Cortex of kidney (tissue), 1 donor: ENCODE data around the gene PCDHGA1.

ENCODE experiments used
- DNase-seq: peaks from one replicate; lab custom pipeline; 2025; lab: John Stamatoyannopoulos, UW

The PCDHGA1 gene

DNA sequence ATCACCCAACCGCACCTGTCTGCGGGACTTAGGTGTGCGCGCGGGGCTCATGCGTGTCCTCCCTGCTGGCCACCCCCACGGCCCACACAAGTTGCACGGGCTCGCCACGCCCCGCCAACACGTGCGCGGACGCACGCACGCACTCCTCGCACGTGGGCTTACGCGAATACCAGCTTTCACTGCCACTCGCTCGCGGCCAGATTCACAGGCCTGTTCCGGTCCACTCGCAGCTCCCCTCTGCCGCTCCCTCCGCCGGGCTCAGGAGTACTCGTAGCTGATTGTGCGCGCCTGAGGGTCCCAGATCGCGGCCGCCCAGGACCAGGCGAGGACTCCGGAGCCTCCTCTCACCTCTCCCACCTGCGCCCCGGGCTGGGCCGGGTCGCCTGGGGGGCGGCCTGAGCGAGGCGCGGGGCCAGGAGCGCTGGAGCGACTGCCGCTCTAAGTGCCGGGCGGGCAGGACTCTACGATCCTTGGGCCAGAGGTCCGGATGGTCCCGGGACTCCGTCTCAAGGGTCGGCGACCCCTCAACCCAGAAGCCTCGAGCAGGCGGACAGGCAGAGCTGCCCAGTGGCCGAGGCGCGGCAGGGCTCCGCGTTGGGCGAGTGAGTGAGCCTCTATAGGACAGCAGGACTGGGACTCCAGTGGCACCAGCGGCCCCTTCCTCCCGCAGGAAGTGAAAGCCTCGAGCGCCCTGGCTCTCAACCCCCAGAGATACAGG is 162.0 kb downstream of the PCDHGA1 start:
- DNase-seq: no peak

DNA sequence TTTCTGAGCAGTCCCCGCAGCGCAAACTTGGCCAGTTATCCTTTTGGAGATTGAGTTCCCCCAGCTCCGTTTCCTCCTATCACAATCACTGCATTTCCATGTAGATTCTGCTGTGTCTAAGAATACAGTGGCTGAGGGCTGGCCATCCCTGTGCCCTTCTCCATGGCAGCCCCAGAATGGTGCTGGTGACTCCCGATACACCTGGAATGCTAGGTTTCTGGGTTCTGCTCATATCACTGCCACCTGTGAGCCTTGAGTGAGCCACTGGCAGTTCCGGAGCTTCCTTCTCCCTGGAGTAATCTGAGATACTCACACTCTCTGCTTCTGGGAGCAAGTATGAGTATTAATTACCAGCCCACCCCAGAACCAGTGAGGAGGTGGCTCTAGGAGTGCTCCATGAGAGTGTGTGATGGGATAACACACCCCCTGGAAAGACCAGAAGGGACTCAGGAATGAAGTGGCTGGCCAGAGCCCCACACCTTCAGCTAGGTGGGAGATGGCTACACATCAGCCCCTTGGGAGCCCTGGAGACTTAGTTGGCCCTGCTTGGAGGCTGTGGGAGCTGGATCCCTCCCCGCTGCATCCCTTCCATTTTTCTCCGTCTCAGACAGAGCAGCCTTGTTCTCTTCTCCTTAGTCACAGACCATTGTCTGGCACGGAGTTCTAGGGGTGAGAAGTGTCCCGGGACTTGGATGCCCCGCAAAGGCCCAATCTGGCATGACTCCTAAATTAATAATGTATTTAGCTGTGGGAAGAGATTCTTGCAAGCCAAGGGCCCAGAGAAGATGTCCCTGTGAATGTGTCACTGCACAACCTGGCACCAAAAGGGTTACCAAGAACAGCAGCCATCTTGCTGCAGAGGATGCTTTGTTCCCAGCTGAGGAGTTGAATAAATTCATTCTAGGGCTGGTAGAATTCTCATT is 163.4 kb downstream of the PCDHGA1 start:
- DNase-seq: no peak

DNA sequence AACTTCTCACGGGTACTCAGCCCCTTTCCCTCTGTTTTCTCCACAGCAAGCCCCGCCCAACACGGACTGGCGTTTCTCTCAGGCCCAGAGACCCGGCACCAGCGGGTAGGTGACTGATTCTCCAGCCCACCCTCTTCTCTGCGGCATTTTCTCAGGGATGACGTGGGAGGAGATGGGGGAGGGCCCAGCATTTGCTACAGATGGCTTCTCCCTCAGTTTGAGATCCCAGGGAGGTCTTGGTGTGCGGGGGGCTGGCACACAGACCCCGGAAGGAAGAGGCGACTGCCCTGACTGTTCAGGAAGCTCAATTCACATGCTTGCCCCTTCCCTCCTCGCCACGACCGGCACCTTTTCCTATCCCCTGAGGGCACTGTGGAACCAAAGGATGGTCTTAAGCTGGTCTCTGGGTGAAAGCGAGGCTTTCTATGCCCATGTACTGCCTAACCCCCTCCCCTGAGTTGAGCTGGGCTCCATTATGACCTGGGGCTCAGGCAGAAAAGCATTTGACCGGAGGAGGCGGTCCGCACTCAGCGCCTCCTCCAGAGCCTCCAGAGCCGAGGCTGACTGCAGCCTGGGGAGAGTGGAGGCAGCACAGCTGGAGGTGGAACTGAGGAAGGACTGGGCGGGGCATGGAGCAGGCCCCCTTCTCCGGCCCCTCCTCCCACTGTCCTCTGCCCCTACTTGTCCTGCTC is 164.6 kb downstream of the PCDHGA1 start:
- DNase-seq: no peak

GRCh38 chr5:141495453-141495811 is 165.1 kb downstream of the PCDHGA1 start:
- DNase-seq: no peak

DNA sequence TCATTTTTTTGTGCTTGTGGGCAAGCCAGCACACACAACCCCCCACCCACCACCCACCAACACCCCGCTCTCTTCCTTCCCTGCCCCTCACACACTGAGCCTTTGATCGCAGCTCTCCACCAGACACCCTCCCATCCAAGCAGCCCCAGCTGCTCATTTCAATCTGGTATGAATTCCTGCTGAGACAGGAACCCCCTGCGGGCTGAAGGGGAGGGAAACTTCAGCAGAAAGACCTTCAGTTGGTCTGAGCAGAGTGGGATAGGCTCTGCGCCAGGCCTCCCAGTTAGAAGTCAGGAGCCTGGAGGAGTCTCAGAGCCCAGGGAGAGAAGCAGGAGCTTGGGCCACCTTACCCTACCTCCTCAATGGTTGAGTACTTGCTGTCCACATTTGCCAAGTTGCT is 165.7 kb downstream of the PCDHGA1 start:
- DNase-seq: no peak

- no peak for DNase-seq
Measured at GRCh38 chr5:141501761-141502160, 171.4 kb downstream of the PCDHGA1 start.

- no peak for DNase-seq
Measured at GRCh38 chr5:141503681-141504080, 173.4 kb downstream of the PCDHGA1 start.

DNA sequence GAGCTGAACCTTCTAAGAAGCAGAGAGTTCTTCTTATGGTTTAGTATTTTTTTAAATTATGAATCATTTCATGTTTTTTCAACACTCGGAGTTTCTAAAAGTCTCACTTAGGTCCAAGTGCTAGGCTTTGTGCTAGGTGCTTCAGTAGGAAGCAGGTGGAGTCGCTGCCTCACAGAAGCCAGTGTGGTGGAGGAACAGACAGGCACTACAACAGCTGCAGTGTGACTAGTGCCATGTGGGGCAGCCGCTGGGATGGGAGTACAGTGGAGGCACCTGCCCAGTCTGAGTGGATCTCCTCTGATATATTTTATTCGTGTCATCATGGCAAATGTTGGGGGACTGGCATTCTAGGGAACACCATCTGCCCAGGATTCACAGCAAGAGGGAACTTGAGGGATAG is 173.9 kb downstream of the PCDHGA1 start:
- DNase-seq: no peak

DNA sequence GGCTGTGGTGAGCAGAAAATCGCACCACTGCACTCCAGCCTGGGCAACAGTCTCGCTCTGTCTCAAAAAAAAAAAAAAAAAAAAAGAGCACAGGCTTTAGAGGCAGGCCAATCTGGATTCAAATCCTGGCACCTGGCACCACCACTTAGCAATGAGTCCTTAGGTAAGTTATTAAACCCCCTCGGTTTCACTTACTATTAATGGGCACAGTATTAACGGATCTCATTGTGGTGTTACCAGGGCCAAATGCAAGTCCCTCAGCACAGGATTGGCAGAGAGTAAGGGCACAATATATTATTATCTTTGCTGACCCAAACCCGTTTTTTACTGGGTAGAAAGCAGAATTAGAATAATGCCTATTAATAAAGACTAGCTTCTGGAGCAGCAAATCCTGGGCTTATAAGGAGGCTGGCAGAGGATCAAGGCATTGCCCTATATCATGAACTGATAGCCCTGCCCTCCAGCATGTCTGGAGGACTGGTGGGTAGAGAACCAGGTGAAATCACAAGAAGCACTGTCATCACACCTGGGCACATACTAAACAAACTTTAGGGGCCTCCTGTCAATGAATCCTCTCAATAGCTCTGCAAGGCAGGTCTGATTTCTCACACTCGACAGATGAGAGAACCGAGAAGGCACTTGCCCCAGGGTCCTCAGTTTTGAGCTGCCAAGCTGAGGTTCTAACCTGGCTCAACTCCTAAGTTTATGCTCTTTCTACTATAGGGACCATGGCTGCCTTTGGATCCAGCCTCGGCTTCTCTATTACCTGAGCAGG is 176.3 kb downstream of the PCDHGA1 start:
- DNase-seq: no peak

- no peak for DNase-seq
Measured at GRCh38 chr5:141507387-141508091, 177.2 kb downstream of the PCDHGA1 start.

GRCh38 chr5:141508440-141508797 is 178.1 kb downstream of the PCDHGA1 start:
- no peak for DNase-seq

- DNase-seq: no peak
Measured at GRCh38 chr5:141508798-141509611, 178.7 kb downstream of the PCDHGA1 start.

- DNase-seq: no peak
Measured at GRCh38 chr5:141510160-141510559, 179.8 kb downstream of the PCDHGA1 start.

DNA sequence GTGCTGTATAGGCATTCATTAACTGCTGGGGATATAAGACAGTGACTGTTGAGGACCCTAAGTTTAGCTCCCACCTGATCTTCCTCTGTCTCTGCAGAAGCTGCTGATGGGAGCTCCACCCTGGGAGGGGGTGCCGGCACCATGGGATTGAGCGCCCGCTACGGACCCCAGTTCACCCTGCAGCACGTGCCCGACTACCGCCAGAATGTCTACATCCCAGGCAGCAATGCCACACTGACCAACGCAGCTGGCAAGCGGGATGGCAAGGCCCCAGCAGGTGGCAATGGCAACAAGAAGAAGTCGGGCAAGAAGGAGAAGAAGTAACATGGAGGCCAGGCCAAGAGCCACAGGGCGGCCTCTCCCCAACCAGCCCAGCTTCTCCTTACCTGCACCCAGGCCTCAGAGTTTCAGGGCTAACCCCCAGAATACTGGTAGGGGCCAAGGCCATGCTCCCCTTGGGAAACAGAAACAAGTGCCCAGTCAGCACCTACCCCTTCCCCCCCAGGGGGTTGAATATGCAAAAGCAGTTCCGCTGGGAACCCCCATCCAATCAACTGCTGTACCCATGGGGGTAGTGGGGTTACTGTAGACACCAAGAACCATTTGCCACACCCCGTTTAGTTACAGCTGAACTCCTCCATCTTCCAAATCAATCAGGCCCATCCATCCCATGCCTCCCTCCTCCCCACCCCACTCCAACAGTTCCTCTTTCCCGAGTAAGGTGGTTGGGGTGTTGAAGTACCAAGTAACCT is 180.7 kb downstream of the PCDHGA1 start:
- no peak for DNase-seq

DNA sequence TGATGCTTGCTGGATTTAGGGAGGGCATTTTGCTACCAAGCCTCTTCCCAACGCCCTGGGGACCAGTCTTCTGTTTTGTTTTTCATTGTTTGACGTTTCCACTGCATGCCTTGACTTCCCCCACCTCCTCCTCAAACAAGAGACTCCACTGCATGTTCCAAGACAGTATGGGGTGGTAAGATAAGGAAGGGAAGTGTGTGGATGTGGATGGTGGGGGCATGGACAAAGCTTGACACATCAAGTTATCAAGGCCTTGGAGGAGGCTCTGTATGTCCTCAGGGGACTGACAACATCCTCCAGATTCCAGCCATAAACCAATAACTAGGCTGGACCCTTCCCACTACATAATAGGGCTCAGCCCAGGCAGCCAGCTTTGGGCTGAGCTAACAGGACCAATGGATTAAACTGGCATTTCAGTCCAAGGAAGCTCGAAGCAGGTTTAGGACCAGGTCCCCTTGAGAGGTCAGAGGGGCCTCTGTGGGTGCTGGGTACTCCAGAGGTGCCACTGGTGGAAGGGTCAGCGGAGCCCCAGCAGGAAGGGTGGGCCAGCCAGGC is 181.5 kb downstream of the PCDHGA1 start:
- DNase-seq: no peak

GRCh38 chr5:141512390-141512910 is 182.1 kb downstream of the PCDHGA1 start:
- DNase-seq: no peak

- DNase-seq: no peak
Measured at GRCh38 chr5:141512911-141513626, 182.8 kb downstream of the PCDHGA1 start.

GRCh38 chr5:141513627-141514329 is 183.5 kb downstream of the PCDHGA1 start:
- DNase-seq: no peak
